ENCODE measurements around the gene SBF2.

DNA sequence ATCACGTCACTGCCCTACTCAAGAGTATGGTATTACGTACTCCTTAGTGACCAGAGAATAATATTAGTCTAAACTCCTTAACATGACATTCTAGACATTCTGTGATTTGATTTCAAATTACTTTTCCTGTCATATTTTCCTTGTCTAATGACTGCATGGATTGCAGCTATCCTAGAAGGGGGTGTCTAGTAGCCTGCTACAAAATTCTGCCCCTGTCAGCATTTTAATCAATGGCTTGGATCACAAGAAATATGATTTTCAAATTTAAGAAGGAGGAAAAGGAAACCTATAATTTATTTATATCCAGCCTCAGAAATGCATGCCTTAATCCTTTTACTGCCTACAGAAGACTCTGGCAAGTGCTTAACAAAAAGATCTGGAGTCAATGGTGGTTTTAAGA lies 413.4 kb downstream of the SBF2 start:
- TF ChIP-seq, protein P1, sequence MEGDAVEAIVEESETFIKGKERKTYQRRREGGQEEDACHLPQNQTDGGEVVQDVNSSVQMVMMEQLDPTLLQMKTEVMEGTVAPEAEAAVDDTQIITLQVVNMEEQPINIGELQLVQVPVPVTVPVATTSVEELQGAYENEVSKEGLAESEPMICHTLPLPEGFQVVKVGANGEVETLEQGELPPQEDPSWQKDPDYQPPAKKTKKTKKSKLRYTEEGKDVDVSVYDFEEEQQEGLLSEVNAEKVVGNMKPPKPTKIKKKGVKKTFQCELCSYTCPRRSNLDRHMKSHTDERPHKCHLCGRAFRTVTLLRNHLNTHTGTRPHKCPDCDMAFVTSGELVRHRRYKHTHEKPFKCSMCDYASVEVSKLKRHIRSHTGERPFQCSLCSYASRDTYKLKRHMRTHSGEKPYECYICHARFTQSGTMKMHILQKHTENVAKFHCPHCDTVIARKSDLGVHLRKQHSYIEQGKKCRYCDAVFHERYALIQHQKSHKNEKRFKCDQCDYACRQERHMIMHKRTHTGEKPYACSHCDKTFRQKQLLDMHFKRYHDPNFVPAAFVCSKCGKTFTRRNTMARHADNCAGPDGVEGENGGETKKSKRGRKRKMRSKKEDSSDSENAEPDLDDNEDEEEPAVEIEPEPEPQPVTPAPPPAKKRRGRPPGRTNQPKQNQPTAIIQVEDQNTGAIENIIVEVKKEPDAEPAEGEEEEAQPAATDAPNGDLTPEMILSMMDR (IDR thresholded peaks at IDR 0.05): no peak
- TF ChIP-seq POLR2A (IDR thresholded peaks at IDR 0.05) (no peak), POLR2AphosphoS5 (IDR thresholded peaks at IDR 0.05) (no peak)
